ENCODE measurements around the gene GSKIP.
A peak's percentile ranks its signal among the peaks of the same experiment; 100 is the strongest.

The GSKIP gene

DNA sequence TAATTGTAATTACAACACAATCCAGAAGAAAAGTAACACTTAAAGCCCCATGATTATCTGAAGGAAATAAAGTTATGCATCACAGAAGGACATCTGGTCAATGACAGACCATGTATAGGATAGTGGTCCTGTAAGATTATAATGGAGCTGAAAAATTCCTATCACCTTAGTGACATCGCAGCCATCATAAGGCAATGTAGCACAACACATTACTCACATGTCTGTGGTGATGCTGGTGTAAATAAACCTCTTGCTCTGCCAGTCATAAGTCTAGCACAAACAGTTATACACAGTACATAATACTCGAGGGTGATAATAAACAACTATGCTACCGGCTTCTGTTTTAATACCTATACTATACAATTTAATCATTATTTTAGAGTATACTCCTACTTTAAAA is 11.3 kb upstream of the GSKIP start:
- Histone ChIP-seq H3K36me3 (ENCODE audit: control insufficient read depth in 1 of 2, insufficient read depth in 2 of 2, low read length in 2 of 2) (no peaks in the 10 kb centered on the region), H3K9ac (ENCODE audit: low read depth in 1 of 2, low read length in 2 of 2) (no peak overlapping the region), H3K9me3 (ENCODE audit: control insufficient read depth in 1 of 2, low read length in 2 of 2) (no peaks in the 10 kb centered on the region), H3K27ac (ENCODE audit: low read depth, low read length) (no peak overlapping the region), H3K4me3 (ENCODE audit: low read depth in 1 of 2, low read length in 2 of 2) (no peak overlapping the region), H3K27me3 (ENCODE audit: control insufficient read depth in 1 of 2, insufficient read depth in 2 of 2, low read length in 2 of 2) (no peaks in the 10 kb centered on the region), H3K4me1 (ENCODE audit: control insufficient read depth in 1 of 2, insufficient read depth in 2 of 2, low read length in 2 of 2) (no peaks in the 10 kb centered on the region)

DNA sequence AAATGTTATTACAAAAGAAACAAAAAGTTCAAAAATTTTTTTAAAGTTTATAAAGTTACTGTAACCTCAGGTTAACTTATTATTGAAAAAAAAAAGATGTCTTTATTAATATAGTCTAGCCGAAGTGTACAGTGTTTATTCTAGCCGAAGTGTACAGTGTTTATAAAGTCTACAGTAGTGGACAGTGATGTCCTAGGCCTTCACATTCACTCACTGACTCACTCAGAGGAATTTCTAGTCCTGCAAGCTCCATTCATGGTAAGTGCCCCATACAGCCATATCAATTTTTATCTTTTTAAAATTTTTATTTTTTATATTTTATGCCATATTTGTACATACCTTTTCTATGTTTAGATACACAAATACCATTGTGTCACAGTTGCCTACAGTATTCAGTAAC is 10.6 kb upstream of the GSKIP start:
- H3K9ac ChIP-seq (ENCODE audit: low read depth in 1 of 2, low read length in 2 of 2), result no peak overlapping the region
- H3K4me3 ChIP-seq (ENCODE audit: low read depth in 1 of 2, low read length in 2 of 2), result no peak overlapping the region
- H3K36me3 ChIP-seq (ENCODE audit: control insufficient read depth in 1 of 2, insufficient read depth in 2 of 2, low read length in 2 of 2), result no peaks in the 10 kb centered on the region
- H3K27me3 ChIP-seq (ENCODE audit: control insufficient read depth in 1 of 2, insufficient read depth in 2 of 2, low read length in 2 of 2), result no peaks in the 10 kb centered on the region
- H3K4me1 ChIP-seq (ENCODE audit: control insufficient read depth in 1 of 2, insufficient read depth in 2 of 2, low read length in 2 of 2), result no peaks in the 10 kb centered on the region
- no peaks in the 10 kb centered on the region for H3K9me3 ChIP-seq (ENCODE audit: control insufficient read depth in 1 of 2, low read length in 2 of 2)
- no peak overlapping the region for H3K27ac ChIP-seq (ENCODE audit: low read depth, low read length)

DNA sequence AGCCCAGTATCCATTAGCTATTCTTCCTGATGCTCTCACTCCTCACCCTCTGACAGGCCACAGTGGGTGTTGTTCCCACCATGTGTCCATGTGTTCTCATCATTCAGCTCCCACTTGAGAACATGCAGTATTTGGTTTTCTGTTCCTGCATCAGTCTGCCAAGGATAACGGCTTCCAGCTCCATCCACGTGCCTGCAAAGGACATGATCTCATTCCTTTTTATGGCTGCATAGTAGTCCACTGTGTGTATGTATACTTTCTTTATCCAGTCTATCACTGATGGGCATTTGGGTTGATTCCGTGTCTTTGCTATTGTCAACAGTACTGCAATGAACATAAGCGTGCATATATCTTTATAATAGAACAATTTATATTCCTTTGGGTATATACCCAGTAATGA is 9.1 kb upstream of the GSKIP start:
- H3K4me1 ChIP-seq (ENCODE audit: control insufficient read depth in 1 of 2, insufficient read depth in 2 of 2, low read length in 2 of 2), result no peaks in the 10 kb centered on the region
- H3K27ac ChIP-seq (ENCODE audit: low read depth, low read length), result no peak overlapping the region
- H3K27me3 ChIP-seq (ENCODE audit: control insufficient read depth in 1 of 2, insufficient read depth in 2 of 2, low read length in 2 of 2), result no peaks in the 10 kb centered on the region
- H3K36me3 ChIP-seq (ENCODE audit: control insufficient read depth in 1 of 2, insufficient read depth in 2 of 2, low read length in 2 of 2), result no peaks in the 10 kb centered on the region
- no peaks in the 10 kb centered on the region for H3K9me3 ChIP-seq (ENCODE audit: control insufficient read depth in 1 of 2, low read length in 2 of 2)
- no peak overlapping the region for H3K9ac ChIP-seq (ENCODE audit: low read depth in 1 of 2, low read length in 2 of 2)
- H3K4me3 ChIP-seq (ENCODE audit: low read depth in 1 of 2, low read length in 2 of 2), result no peak overlapping the region

DNA sequence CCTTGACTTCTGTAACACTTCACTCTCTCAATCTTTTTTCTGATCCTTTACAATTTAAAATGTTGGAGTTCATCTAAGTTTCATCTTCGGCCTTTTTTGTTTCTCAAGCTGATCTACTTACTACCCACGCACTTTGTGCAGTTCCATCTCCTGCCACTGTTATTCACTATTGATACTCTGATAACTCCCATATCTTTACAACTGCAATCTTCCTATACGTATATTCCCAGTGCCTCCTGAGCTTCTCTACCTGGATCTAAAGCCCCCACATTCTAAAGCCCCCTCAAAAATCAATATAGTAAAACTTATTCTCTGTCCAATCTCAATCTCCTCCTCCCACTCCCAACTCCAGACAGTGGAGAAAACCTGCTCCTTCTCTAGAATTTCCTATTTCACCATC is 6.1 kb upstream of the GSKIP start:
- H3K4me1 ChIP-seq (ENCODE audit: control insufficient read depth in 1 of 2, insufficient read depth in 2 of 2, low read length in 2 of 2), result peaks cover 12 to 23% of the 10 kb centered on the region in 2 donors
- no peaks in the 10 kb centered on the region for H3K27me3 ChIP-seq (ENCODE audit: control insufficient read depth in 1 of 2, insufficient read depth in 2 of 2, low read length in 2 of 2)
- no peaks in the 10 kb centered on the region for H3K36me3 ChIP-seq (ENCODE audit: control insufficient read depth in 1 of 2, insufficient read depth in 2 of 2, low read length in 2 of 2)
- H3K9ac ChIP-seq (ENCODE audit: low read depth in 1 of 2, low read length in 2 of 2), result no peak overlapping the region
- no peak overlapping the region for H3K4me3 ChIP-seq (ENCODE audit: low read depth in 1 of 2, low read length in 2 of 2)
- H3K27ac ChIP-seq (ENCODE audit: low read depth, low read length), result no peak overlapping the region
- H3K9me3 ChIP-seq (ENCODE audit: control insufficient read depth in 1 of 2, low read length in 2 of 2), result no peaks in the 10 kb centered on the region

DNA sequence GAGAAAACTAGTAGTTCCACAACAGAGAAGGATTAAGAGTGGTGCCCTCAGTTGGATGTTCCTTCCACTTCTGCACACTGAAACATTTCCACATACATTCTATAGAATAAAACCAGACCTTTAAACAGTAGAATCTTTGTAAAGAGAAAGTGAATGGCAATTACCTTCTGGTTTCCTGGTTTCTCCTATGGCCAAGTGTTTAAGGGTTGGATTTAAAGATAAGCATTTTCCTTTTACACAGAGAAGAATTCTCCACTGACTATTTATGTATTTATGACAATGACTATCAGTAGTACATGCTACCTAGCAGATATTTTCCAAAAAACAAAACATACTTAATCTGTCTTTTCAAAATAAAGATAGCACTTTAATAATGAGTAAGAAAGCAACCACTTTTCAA is 3.4 kb upstream of the GSKIP start:
- no peaks in the 10 kb centered on the region for H3K36me3 ChIP-seq (ENCODE audit: control insufficient read depth in 1 of 2, insufficient read depth in 2 of 2, low read length in 2 of 2)
- H3K4me3 ChIP-seq (ENCODE audit: low read depth in 1 of 2, low read length in 2 of 2), result peak overlapping the region in 1 of 2 donors; percentile 7
- H3K9me3 ChIP-seq (ENCODE audit: control insufficient read depth in 1 of 2, low read length in 2 of 2), result no peaks in the 10 kb centered on the region
- H3K27me3 ChIP-seq (ENCODE audit: control insufficient read depth in 1 of 2, insufficient read depth in 2 of 2, low read length in 2 of 2), result no peaks in the 10 kb centered on the region
- no peak overlapping the region for H3K27ac ChIP-seq (ENCODE audit: low read depth, low read length)
- H3K4me1 ChIP-seq (ENCODE audit: control insufficient read depth in 1 of 2, insufficient read depth in 2 of 2, low read length in 2 of 2), result peaks cover 29% of the 10 kb centered on the region in 2 donors
- H3K9ac ChIP-seq (ENCODE audit: low read depth in 1 of 2, low read length in 2 of 2), result no peak overlapping the region

DNA sequence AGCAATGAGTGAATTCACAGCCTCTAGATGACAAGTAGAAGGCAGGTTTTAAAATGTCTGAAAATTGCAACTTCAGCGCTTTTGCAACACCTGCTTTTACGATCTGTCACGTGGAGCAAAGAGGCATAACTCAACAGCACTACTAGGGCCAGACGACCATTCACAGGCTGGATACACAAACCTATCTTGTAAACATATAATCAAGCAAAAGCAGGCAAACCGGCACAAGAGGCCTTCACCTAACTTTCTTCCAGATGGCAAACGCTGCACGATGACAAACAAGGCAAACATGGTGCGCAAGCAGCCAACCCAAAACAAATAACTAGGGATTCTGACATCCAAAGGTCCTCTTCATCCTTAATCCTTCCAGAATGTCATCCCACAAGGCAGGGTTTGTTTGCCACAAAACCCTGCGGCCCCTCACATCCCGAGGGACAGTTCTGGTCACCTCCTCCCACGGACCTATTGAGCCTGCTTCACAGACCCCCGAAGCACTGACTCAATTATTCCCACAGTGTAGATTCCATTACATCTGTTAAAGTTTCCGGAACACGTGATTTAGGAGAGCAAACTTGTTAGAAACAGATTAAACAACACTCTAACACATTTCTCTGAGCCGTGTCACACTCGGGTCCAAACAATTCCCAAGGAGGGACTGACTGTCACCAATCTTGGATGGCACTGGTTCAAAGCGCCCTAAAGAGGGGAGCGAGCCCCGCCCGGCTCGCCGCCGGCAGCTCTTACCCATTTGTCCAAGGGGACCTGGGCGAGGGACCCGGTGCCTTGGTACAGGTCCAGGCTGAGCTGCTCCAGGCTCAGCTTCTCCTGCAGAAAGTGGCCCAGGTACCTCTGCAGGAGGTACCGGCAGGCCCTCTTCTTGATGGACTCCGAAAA is 1.0 kb upstream of the GSKIP start:
- Histone ChIP-seq H3K9ac (ENCODE audit: low read depth in 1 of 2, low read length in 2 of 2) (peak overlapping the region; percentile 70 to 96), H3K27ac (ENCODE audit: low read depth, low read length) (peak overlapping the region; percentile 85), H3K36me3 (ENCODE audit: control insufficient read depth in 1 of 2, insufficient read depth in 2 of 2, low read length in 2 of 2) (no peaks in the 10 kb centered on the region), H3K9me3 (ENCODE audit: control insufficient read depth in 1 of 2, low read length in 2 of 2) (no peaks in the 10 kb centered on the region), H3K27me3 (ENCODE audit: control insufficient read depth in 1 of 2, insufficient read depth in 2 of 2, low read length in 2 of 2) (no peaks in the 10 kb centered on the region), H3K4me3 (ENCODE audit: low read depth in 1 of 2, low read length in 2 of 2) (peak overlapping the region; percentile 91 to 94), H3K4me1 (ENCODE audit: control insufficient read depth in 1 of 2, insufficient read depth in 2 of 2, low read length in 2 of 2) (peaks cover 31 to 32% of the 10 kb centered on the region in 2 donors)

DNA sequence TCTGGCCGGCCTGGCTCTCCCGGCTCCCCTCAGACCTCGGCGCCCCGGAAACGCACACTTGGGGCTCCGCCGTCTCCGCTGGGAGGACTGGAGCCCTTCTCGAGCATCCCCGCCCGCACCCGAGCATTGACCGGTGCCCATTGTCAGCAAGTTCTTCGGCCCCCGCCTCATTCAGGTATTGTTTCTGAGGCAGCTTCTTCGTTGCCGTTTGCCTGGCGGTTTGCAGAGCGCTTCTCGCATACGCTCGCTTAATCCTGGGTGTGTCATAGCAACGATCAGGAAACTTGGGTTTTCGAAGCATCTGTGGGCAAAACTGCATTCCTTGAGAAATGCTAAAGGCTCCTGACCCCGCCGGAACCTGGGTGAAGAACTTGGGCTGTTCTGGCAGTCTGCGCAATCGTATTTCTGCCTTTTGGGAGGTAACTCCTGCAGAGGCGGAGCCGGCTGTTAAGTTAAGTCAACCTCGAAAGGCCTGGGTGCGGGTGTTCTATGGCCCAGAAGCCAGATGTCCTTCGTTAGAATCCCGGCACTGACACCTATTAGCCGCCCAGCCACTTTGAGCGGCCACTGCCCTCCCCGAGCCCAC is 518 bp downstream of the GSKIP start:
- H3K27ac ChIP-seq (ENCODE audit: low read depth, low read length), result peak overlapping the region; percentile 87
- no peaks in the 10 kb centered on the region for H3K27me3 ChIP-seq (ENCODE audit: control insufficient read depth in 1 of 2, insufficient read depth in 2 of 2, low read length in 2 of 2)
- peak overlapping the region; percentile 88 to 95 for H3K9ac ChIP-seq (ENCODE audit: low read depth in 1 of 2, low read length in 2 of 2)
- H3K4me1 ChIP-seq (ENCODE audit: control insufficient read depth in 1 of 2, insufficient read depth in 2 of 2, low read length in 2 of 2), result peaks cover 32% of the 10 kb centered on the region in 2 donors
- no peaks in the 10 kb centered on the region for H3K36me3 ChIP-seq (ENCODE audit: control insufficient read depth in 1 of 2, insufficient read depth in 2 of 2, low read length in 2 of 2)
- H3K9me3 ChIP-seq (ENCODE audit: control insufficient read depth in 1 of 2, low read length in 2 of 2), result no peaks in the 10 kb centered on the region
- H3K4me3 ChIP-seq (ENCODE audit: low read depth in 1 of 2, low read length in 2 of 2), result peak overlapping the region; percentile 91 to 93

DNA sequence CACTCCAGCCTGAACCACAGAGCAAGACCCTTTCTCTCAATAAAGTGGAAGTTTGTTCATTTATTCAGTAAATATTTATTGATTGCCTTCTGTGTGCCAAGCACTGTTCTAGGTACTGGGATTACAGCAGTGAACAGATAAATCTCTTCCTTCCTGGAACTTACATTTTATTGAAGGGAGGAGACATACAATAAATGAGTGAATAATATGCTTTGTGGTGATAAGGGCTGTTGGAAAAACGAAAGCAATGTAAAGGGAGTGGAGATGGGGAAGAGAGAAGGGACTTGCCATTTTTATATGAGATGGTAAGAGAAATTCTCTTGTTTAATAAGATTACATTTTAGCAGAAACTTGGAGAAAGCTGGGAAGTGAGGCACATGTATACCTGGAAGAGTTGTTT is 1.6 kb downstream of the GSKIP start:
- peak overlapping the region in 1 of 2 donors; percentile 88 for H3K9ac ChIP-seq (ENCODE audit: low read depth in 1 of 2, low read length in 2 of 2)
- peak overlapping the region; percentile 87 for H3K27ac ChIP-seq (ENCODE audit: low read depth, low read length)
- peaks cover 32 to 34% of the 10 kb centered on the region in 2 donors for H3K4me1 ChIP-seq (ENCODE audit: control insufficient read depth in 1 of 2, insufficient read depth in 2 of 2, low read length in 2 of 2)
- H3K27me3 ChIP-seq (ENCODE audit: control insufficient read depth in 1 of 2, insufficient read depth in 2 of 2, low read length in 2 of 2), result no peaks in the 10 kb centered on the region
- H3K9me3 ChIP-seq (ENCODE audit: control insufficient read depth in 1 of 2, low read length in 2 of 2), result no peaks in the 10 kb centered on the region
- peak overlapping the region; percentile 91 to 93 for H3K4me3 ChIP-seq (ENCODE audit: low read depth in 1 of 2, low read length in 2 of 2)
- H3K36me3 ChIP-seq (ENCODE audit: control insufficient read depth in 1 of 2, insufficient read depth in 2 of 2, low read length in 2 of 2), result no peaks in the 10 kb centered on the region

DNA sequence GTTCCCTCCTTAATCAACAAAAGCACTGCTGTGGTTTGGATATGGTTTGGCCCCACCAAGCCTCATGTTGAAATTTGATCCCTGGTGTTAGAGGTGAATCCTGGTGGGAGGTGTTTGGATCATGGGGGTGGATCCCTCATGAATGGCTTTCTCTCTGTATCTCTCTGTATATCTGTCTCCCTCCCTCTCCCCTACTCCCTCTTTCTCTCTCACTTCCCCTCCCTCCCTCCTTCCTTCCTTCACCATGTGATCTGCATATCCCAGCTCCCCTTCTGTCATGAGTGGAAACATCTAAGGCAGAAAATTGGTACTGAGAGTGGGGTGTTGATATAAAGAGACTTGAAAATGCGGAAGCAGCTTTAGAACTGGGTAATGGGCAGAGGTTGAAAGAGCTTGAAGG is 5.2 kb downstream of the GSKIP start:
- no peaks in the 10 kb centered on the region for H3K36me3 ChIP-seq (ENCODE audit: control insufficient read depth in 1 of 2, insufficient read depth in 2 of 2, low read length in 2 of 2)
- no peak overlapping the region for H3K27ac ChIP-seq (ENCODE audit: low read depth, low read length)
- no peak overlapping the region for H3K4me3 ChIP-seq (ENCODE audit: low read depth in 1 of 2, low read length in 2 of 2)
- H3K27me3 ChIP-seq (ENCODE audit: control insufficient read depth in 1 of 2, insufficient read depth in 2 of 2, low read length in 2 of 2), result no peaks in the 10 kb centered on the region
- no peak overlapping the region for H3K9ac ChIP-seq (ENCODE audit: low read depth in 1 of 2, low read length in 2 of 2)
- H3K9me3 ChIP-seq (ENCODE audit: control insufficient read depth in 1 of 2, low read length in 2 of 2), result no peaks in the 10 kb centered on the region
- H3K4me1 ChIP-seq (ENCODE audit: control insufficient read depth in 1 of 2, insufficient read depth in 2 of 2, low read length in 2 of 2), result peaks cover 14 to 15% of the 10 kb centered on the region in 2 donors

DNA sequence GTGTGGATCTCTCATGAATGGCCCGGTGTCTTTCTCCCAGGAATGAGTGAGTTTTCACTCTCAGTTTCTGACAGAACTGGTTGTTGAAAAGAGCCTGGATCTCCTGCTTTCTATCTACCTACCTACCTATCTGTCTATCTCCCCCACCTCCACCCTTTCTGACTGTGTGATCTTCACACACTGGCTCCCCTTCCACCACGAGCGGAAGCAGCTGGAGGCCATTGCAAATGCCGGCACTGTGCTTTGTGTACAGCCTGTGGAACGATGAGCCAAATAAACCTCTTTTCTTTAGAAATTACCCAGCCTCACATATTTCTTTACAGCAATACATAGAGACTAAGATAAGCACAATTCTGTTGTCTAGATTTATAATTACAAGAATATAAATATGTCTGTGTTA is 7.2 kb downstream of the GSKIP start:
- Histone ChIP-seq H3K9me3 (ENCODE audit: control insufficient read depth in 1 of 2, low read length in 2 of 2) (no peaks in the 10 kb centered on the region), H3K4me1 (ENCODE audit: control insufficient read depth in 1 of 2, insufficient read depth in 2 of 2, low read length in 2 of 2) (peaks cover 0 to 6% of the 10 kb centered on the region in 2 donors), H3K4me3 (ENCODE audit: low read depth in 1 of 2, low read length in 2 of 2) (no peak overlapping the region), H3K27ac (ENCODE audit: low read depth, low read length) (no peak overlapping the region), H3K27me3 (ENCODE audit: control insufficient read depth in 1 of 2, insufficient read depth in 2 of 2, low read length in 2 of 2) (no peaks in the 10 kb centered on the region), H3K36me3 (ENCODE audit: control insufficient read depth in 1 of 2, insufficient read depth in 2 of 2, low read length in 2 of 2) (no peaks in the 10 kb centered on the region), H3K9ac (ENCODE audit: low read depth in 1 of 2, low read length in 2 of 2) (no peak overlapping the region)

Measured in duodenal mucosa (tissue), 2 donors.